ENCODE measurements around the gene NR4A3.

The NR4A3 gene

DNA sequence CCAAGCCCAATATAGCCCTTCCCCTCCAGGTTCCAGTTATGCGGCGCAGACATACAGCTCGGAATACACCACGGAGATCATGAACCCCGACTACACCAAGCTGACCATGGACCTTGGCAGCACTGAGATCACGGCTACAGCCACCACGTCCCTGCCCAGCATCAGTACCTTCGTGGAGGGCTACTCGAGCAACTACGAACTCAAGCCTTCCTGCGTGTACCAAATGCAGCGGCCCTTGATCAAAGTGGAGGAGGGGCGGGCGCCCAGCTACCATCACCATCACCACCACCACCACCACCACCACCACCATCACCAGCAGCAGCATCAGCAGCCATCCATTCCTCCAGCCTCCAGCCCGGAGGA lies 6.3 kb downstream of the NR4A3 start:
- TF ChIP-seq ESRRG (CRISPR knock-in tag; IDR thresholded peaks at IDR 0.05) (no peak), ZFP3 (CRISPR knock-in tag; IDR thresholded peaks at IDR 0.05) (no peak), CSDC2 (CRISPR knock-in tag; IDR thresholded peaks at IDR 0.05) (no peak), ZFP30 (CRISPR knock-in tag; IDR thresholded peaks at IDR 0.05) (no peak), ZNF565 (CRISPR knock-in tag; conservative IDR thresholded peaks at IDR 0.05; ENCODE audit: low read depth) (no peak), CREB5 (CRISPR knock-in tag; IDR thresholded peaks at IDR 0.05; ENCODE audit: low read depth) (no peak), ZC3H10 (CRISPR knock-in tag; IDR thresholded peaks at IDR 0.05) (no peak)
- TF ChIP-seq, protein P1, sequence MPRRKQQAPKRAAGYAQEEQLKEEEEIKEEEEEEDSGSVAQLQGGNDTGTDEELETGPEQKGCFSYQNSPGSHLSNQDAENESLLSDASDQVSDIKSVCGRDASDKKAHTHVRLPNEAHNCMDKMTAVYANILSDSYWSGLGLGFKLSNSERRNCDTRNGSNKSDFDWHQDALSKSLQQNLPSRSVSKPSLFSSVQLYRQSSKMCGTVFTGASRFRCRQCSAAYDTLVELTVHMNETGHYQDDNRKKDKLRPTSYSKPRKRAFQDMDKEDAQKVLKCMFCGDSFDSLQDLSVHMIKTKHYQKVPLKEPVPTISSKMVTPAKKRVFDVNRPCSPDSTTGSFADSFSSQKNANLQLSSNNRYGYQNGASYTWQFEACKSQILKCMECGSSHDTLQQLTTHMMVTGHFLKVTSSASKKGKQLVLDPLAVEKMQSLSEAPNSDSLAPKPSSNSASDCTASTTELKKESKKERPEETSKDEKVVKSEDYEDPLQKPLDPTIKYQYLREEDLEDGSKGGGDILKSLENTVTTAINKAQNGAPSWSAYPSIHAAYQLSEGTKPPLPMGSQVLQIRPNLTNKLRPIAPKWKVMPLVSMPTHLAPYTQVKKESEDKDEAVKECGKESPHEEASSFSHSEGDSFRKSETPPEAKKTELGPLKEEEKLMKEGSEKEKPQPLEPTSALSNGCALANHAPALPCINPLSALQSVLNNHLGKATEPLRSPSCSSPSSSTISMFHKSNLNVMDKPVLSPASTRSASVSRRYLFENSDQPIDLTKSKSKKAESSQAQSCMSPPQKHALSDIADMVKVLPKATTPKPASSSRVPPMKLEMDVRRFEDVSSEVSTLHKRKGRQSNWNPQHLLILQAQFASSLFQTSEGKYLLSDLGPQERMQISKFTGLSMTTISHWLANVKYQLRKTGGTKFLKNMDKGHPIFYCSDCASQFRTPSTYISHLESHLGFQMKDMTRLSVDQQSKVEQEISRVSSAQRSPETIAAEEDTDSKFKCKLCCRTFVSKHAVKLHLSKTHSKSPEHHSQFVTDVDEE (CRISPR knock-in tag; IDR thresholded peaks at IDR 0.05), result no peak
- ATAC-seq, result no peak

DNA sequence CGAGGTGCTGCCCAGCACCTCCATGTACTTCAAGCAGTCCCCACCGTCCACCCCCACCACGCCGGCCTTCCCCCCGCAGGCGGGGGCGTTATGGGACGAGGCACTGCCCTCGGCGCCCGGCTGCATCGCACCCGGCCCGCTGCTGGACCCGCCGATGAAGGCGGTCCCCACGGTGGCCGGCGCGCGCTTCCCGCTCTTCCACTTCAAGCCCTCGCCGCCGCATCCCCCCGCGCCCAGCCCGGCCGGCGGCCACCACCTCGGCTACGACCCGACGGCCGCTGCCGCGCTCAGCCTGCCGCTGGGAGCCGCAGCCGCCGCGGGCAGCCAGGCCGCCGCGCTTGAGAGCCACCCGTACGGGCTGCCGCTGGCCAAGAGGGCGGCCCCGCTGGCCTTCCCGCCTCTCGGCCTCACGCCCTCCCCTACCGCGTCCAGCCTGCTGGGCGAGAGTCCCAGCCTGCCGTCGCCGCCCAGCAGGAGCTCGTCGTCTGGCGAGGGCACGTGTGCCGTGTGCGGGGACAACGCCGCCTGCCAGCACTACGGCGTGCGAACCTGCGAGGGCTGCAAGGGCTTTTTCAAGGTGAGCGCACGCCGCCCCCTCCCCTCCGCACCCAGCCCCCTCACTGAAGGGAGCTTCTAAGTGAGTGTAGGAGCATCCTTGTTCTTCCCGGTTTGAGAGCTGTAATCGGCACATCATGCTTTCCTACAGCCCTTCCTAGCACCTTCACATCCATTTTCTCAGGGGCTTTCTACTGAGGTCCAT lies 6.9 kb downstream of the NR4A3 start:
- no peak for ATAC-seq
- TF ChIP-seq RARB (CRISPR knock-in tag; IDR thresholded peaks at IDR 0.05) (no peak), ZNF8 (CRISPR knock-in tag; IDR thresholded peaks at IDR 0.05) (no peak), PATZ1 (CRISPR knock-in tag; IDR thresholded peaks at IDR 0.05; ENCODE audit: borderline replicate concordance) (no peak), ZNF70 (CRISPR knock-in tag; IDR thresholded peaks at IDR 0.05) (no peak), ZFP3 (CRISPR knock-in tag; IDR thresholded peaks at IDR 0.05) (no peak), OSR1 (CRISPR knock-in tag; IDR thresholded peaks at IDR 0.05) (no peak), CSRNP3 (CRISPR knock-in tag; IDR thresholded peaks at IDR 0.05) (no peak)
- TF ChIP-seq, protein P1 (CRISPR knock-in tag; IDR thresholded peaks at IDR 0.05), result no peak

DNA sequence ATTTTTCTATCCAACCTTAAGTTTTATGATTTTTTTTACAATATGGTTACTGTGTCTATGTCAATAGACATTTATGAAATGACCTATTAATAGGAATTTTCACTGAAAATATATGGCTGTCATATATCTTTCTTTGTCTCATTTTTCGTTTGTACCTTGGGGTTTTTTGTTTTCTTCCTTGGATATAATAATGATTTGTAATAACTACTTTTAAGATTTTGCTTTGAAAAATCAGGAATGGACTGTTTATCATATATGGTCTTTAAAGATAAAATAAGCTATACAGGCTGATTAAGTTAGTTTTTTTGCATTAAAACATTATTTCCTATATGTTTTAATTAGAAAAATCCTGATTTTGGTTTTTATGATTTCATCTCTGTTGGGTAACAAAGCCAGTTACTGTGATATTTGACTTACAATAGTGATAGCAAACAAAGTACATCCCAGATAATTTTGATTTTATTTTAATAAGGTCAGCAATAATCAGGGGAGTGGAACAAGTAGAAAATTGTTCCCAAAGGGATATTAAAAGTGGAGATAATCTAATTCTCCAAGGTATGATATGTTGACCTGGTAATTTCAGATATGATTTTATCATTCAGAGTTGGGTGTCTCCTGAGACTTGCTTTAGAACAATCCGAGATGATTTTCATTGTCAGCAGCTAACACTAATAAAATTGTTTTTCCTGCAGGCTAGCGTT lies 10.3 kb downstream of the NR4A3 start:
- ATAC-seq, result no peak

More for the DNA sequence above, 10.3 kb downstream of the NR4A3 start:
- TF ChIP-seq BACH2 (CRISPR knock-in tag; IDR thresholded peaks at IDR 0.05; ENCODE audit: borderline replicate concordance) (no peak), CSRNP3 (CRISPR knock-in tag; IDR thresholded peaks at IDR 0.05) (no peak)

Measured in SK-N-SH treated with all-trans-retinoic acid at 6 μM for 48 hours (cell line).